ENCODE results near the gene MYO10.
A peak's percentile ranks its signal among the peaks of the same experiment; 100 is the strongest.
"Not testable (repeated sequence)": the region's sequence is repeated elsewhere in the genome, so short reads cannot be mapped to it uniquely, and the experiment has no call there.

Gene MYO10

GRCh38 chr5:16744164-16744880 is 191.8 kb downstream of the MYO10 start:
- no peak overlapping the region for H3K4me3 ChIP-seq (replicated peaks in 1 of 2; ENCODE audit: low read depth in 2 of 2, low read length in 2 of 2)
- no peak for DNase-seq (ENCODE audit: low read depth in 2 of 2)
- TF ChIP-seq CTCF (IDR thresholded peaks at IDR 0.05; ENCODE audit: low read depth, low read length) = no peak

- no peak overlapping the region for H3K4me3 ChIP-seq (replicated peaks in 1 of 2; ENCODE audit: low read depth in 2 of 2, low read length in 2 of 2)
- DNase-seq (ENCODE audit: low read depth in 2 of 2) = peak; percentile 15 to 53
- no peak for TF ChIP-seq CTCF (IDR thresholded peaks at IDR 0.05; ENCODE audit: low read depth, low read length)
Observed at GRCh38 chr5:16742938-16743337, 193.2 kb downstream of the MYO10 start.

GRCh38 chr5:16740811-16741392 is 195.2 kb downstream of the MYO10 start:
- no peak overlapping the region for H3K4me3 ChIP-seq (replicated peaks in 1 of 2; ENCODE audit: low read depth in 2 of 2, low read length in 2 of 2)

GRCh38 chr5:16740066-16740810 is 195.8 kb downstream of the MYO10 start:
- DNase-seq (ENCODE audit: low read depth in 2 of 2) = no peak
- H3K4me3 ChIP-seq (replicated peaks in 1 of 2; ENCODE audit: low read depth in 2 of 2, low read length in 2 of 2) = no peak overlapping the region
- TF ChIP-seq CTCF (IDR thresholded peaks at IDR 0.05; ENCODE audit: low read depth, low read length) = no peak

More at GRCh38 chr5:16740811-16741392, 195.2 kb downstream of the MYO10 start:
- no peak for TF ChIP-seq CTCF (IDR thresholded peaks at IDR 0.05; ENCODE audit: low read depth, low read length)
- peak; percentile 53 to 67 for DNase-seq (ENCODE audit: low read depth in 2 of 2)

GRCh38 chr5:16738393-16738792 is 197.7 kb downstream of the MYO10 start:
- peak in 1 of 2 donors; percentile 55 for DNase-seq (ENCODE audit: low read depth in 2 of 2)
- H3K4me3 ChIP-seq (replicated peaks in 1 of 2; ENCODE audit: low read depth in 2 of 2, low read length in 2 of 2) = not testable (repeated sequence)

GRCh38 chr5:16737620-16738364 is 198.3 kb downstream of the MYO10 start:
- H3K4me3 ChIP-seq (replicated peaks in 1 of 2; ENCODE audit: low read depth in 2 of 2, low read length in 2 of 2) = no peak overlapping the region
- no peak for TF ChIP-seq CTCF (IDR thresholded peaks at IDR 0.05; ENCODE audit: low read depth, low read length)
- DNase-seq (ENCODE audit: low read depth in 2 of 2) = no peak

Measured in cardiac fibroblast (primary cell).